Measurements from ENCODE around the gene GALNT12. TPM values are rescaled to one million over a fixed set of nuclear protein-coding genes. Genes with fewer than 3 reads are reported as not detected.

GALNT12 gene
- total and polyA plus RNA-seq, 2 experiments from 2014 or later = 14.6 to 23.6 TPM

- TF ChIP-seq ZNF462 (CRISPR knock-in tag; IDR thresholded peaks at IDR 0.05) (no peak), REST (IDR thresholded peaks at IDR 0.05; ENCODE audit: unreplicated experiment) (no peak), POLR2AphosphoS5 (IDR thresholded peaks at IDR 0.05; ENCODE audit: low read depth) (no peak), EZH2 (IDR thresholded peaks at IDR 0.05; ENCODE audit: low read depth, unreplicated experiment) (no peak), STAT1 (IDR thresholded peaks at IDR 0.05; ENCODE audit: unreplicated experiment) (no peak), JUNB (IDR thresholded peaks at IDR 0.05; ENCODE audit: unreplicated experiment) (no peak)
Observed at GRCh38 chr9:98834386-98834785, 26.9 kb downstream of the GALNT12 start (continued).

- H4K20me1 ChIP-seq (replicated peaks; ENCODE audit: insufficient read depth) = no peaks in the 10 kb centered on the region
- DNase-seq (ENCODE audit: low spot score) = no peak
- Mint-ChIP-seq H3K36me3 (ENCODE audit: low read depth) (peaks cover 7% of the 10 kb centered on the region; the same call in 2 of the 3 replicates), H3K27me3 (ENCODE audit: insufficient read depth, low read depth, poor library complexity) (peaks cover 12% of the 10 kb centered on the region), H3K9me3 (no peaks in the 10 kb centered on the region), H3K4me1 (peaks cover 9% of the 10 kb centered on the region), H3K27ac (no peak overlapping the region), H3K4me3 (no peak overlapping the region)
- H3K9me2 ChIP-seq (ENCODE audit: insufficient read depth) = no peaks in the 10 kb centered on the region
- no peak overlapping the region for H3K27ac ChIP-seq (ENCODE audit: low read depth)
- no peaks in the 10 kb centered on the region for H3K27me3 ChIP-seq (ENCODE audit: insufficient read depth)
- no peak for ATAC-seq
- H3K4me1 ChIP-seq (ENCODE audit: insufficient read depth) = no peaks in the 10 kb centered on the region
- H3K79me2 ChIP-seq (replicated peaks; ENCODE audit: insufficient read depth) = no peaks in the 10 kb centered on the region
- no peak overlapping the region for H2AFZ ChIP-seq
- H3F3A ChIP-seq (replicated peaks; ENCODE audit: low read depth) = no peaks in the 10 kb centered on the region
- no peak overlapping the region for H3K4me3 ChIP-seq
- H3K4me2 ChIP-seq = no peak overlapping the region
- H3K36me3 ChIP-seq (ENCODE audit: insufficient read depth) = no peaks in the 10 kb centered on the region
- no peak for TF ChIP-seq ZNF114 (CRISPR knock-in tag; IDR thresholded peaks at IDR 0.05)
- no peak for TF ChIP-seq ZNF331 (CRISPR knock-in tag; IDR thresholded peaks at IDR 0.05; ENCODE audit: low read depth)
- no peak for TF ChIP-seq ETS1 (IDR thresholded peaks at IDR 0.05)
- no peak for TF ChIP-seq CTCF (conservative IDR thresholded peaks at IDR 0.05; ENCODE audit: low read depth in 2 of 2)
Observed at GRCh38 chr9:98836206-98836605, 28.7 kb downstream of the GALNT12 start.
